SK-N-MC (cell line): ENCODE data around the gene EOGT.

ENCODE experiments used
- EZH2 ChIP-seq: fragments of 200-600 bp; sonication (generic); IDR thresholded peaks from one replicate; pipeline ENCODE4 v1.6.1; 2017; ENCODE audit warnings: antibody characterized with exemption
- POLR2AphosphoS5 ChIP-seq: IDR thresholded peaks from 2 replicates; pipeline ENCODE4 v1.6.1; 2012; ENCODE audit warnings: mild to moderate bottlenecking, low read depth, low read length, borderline replicate concordance

DNA sequence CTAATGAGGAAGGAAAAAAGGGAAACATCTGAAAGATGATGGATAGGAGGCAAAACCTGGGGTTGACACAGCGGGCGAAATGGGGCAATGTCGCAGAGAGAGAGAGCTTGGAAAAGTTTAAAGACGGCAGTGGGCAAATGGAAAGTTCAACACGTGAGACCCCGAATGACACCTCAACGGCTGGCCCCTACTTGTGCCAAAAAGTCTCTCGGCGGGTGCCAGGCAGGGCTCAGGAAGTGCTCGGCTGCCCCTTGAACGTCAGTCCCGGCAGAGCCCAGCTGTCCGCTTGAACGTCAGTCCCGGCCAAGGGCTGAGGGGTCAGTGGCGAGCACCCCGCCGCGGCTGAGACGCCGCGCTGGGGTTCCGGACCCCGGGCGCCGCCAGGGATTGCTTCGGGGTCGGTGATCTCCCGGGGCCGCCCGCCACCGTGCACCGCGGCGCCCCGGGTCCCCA is 658 bp downstream of the EOGT start:
- TF ChIP-seq EZH2, result no peak
- TF ChIP-seq POLR2AphosphoS5, result no peak
